Loucy (cell line): ENCODE results near the gene TMCC2.
"Not testable (repeated sequence)": the region's sequence is repeated elsewhere in the genome, so short reads cannot be mapped to it uniquely, and the experiment has no call there.

ENCODE experiments used
- H2AFZ ChIP-seq: fragments of 200-600 bp; sonication (generic); 2 replicates; pipeline ENCODE4 v1.6.0; 2016; ENCODE audit warnings: antibody characterized with exemption, mild to moderate bottlenecking, low read length, moderate library complexity
- H3F3A ChIP-seq: fragments of 200-600 bp; 2 replicates; pipeline ENCODE4 v1.6.0; 2016; ENCODE audit warnings: antibody characterized with exemption, low read depth, mild to moderate bottlenecking
- H3K27me3 ChIP-seq: fragments of 200-600 bp; sonication (generic); 2 replicates; pipeline ENCODE4 v1.6.1; 2014; ENCODE audit warnings: low read length, mild to moderate bottlenecking; ENCODE audit not compliant: insufficient read depth, poor library complexity, severe bottlenecking
- H3K36me3 ChIP-seq: fragments of 200-600 bp; sonication (generic); 2 replicates; pipeline ENCODE4 v1.6.1; 2016; ENCODE audit warnings: low read length; ENCODE audit not compliant: insufficient read depth
- H3K4me1 ChIP-seq: fragments of 200-600 bp; sonication (generic); 2 replicates; pipeline ENCODE4 v1.5.1; 2014; ENCODE audit warnings: low read length, mild to moderate bottlenecking; ENCODE audit not compliant: insufficient read depth, poor library complexity, severe bottlenecking
- H3K4me2 ChIP-seq: fragments of 200-600 bp; sonication (generic); 2 replicates; pipeline ENCODE4 v1.6.0; 2014; ENCODE audit warnings: antibody characterized with exemption, low read length, low read depth, mild to moderate bottlenecking; ENCODE audit not compliant: poor library complexity, severe bottlenecking
- H3K4me3 ChIP-seq: fragments of 200-600 bp; sonication (generic); 2 replicates; pipeline ENCODE4 v1.5.1; 2014; ENCODE audit warnings: low read length, mild to moderate bottlenecking, mixed read lengths; ENCODE audit not compliant: poor library complexity, severe bottlenecking
- H3K79me2 ChIP-seq: fragments of 200-600 bp; sonication (generic); 2 replicates; pipeline ENCODE4 v1.6.1; 2014; ENCODE audit warnings: low read length; ENCODE audit not compliant: insufficient read depth
- H3K9ac ChIP-seq: fragments of 200-600 bp; sonication (generic); 2 replicates; pipeline ENCODE4 v1.6.0; 2014; ENCODE audit warnings: mild to moderate bottlenecking, low read depth, low read length, moderate library complexity; ENCODE audit not compliant: poor library complexity, severe bottlenecking
- H3K9me2 ChIP-seq: fragments of 200-600 bp; sonication (generic); replicated peaks from 2 replicates; pipeline ENCODE4 v1.6.1; 2016; ENCODE audit warnings: low read depth, low read length, mixed read lengths
- H3K9me3 ChIP-seq: fragments of 200-600 bp; sonication (generic); 2 replicates; pipeline ENCODE4 v1.6.1; 2014; ENCODE audit warnings: mild to moderate bottlenecking, antibody characterized with exemption, low read length, low read depth; ENCODE audit not compliant: insufficient read depth
- H4K20me1 ChIP-seq: fragments of 200-600 bp; sonication (generic); 2 replicates; pipeline ENCODE4 v1.6.0; 2014; ENCODE audit warnings: antibody characterized with exemption, low read length, mild to moderate bottlenecking; ENCODE audit not compliant: insufficient read depth, poor library complexity, severe bottlenecking
- CTCF ChIP-seq: fragments of 200-600 bp; sonication (generic); conservative IDR thresholded peaks from 2 replicates; pipeline ENCODE4 v1.5.1; 2014; ENCODE audit warnings: mild to moderate bottlenecking, antibody characterized with exemption, low read length
- EZH2phosphoT487 ChIP-seq: fragments of 200-600 bp; IDR thresholded peaks from 2 replicates; pipeline ENCODE4 v1.6.1; 2018; ENCODE audit warnings: antibody characterized with exemption, mild to moderate bottlenecking, moderate library complexity, borderline replicate concordance

The TMCC2 gene

GRCh38 chr1:205279986-205280385 lies 52.2 kb downstream of the TMCC2 start:
- Histone ChIP-seq H3K4me2 (no peak overlapping the region), H2AFZ (no peak overlapping the region), H3K9ac (no peak overlapping the region), H3K4me3 (no peak overlapping the region), H3K9me3 (no peaks in the 10 kb centered on the region), H4K20me1 (no peaks in the 10 kb centered on the region), H3F3A (no peaks in the 10 kb centered on the region), H3K79me2 (no peaks in the 10 kb centered on the region), H3K9me2 (no peaks in the 10 kb centered on the region), H3K4me1 (peaks cover 15% of the 10 kb centered on the region), H3K27me3 (no peaks in the 10 kb centered on the region), H3K36me3 (no peaks in the 10 kb centered on the region)
- no peak for TF ChIP-seq CTCF
- no peak for TF ChIP-seq EZH2phosphoT487

- not testable (repeated sequence) for H3K36me3 ChIP-seq, H3K4me2 ChIP-seq, H3K27me3 ChIP-seq, H3F3A ChIP-seq, H4K20me1 ChIP-seq, H3K4me3 ChIP-seq, H3K79me2 ChIP-seq, H2AFZ ChIP-seq, H3K9me3 ChIP-seq, H3K9ac ChIP-seq, H3K9me2 ChIP-seq
- peaks cover 21% of the 10 kb centered on the region for H3K4me1 ChIP-seq
Measured at GRCh38 chr1:205280666-205281395, 53.1 kb downstream of the TMCC2 start.

GRCh38 chr1:205283270-205284147 lies 55.8 kb downstream of the TMCC2 start:
- peaks cover 2% of the 10 kb centered on the region; the same call in 1 of the 2 replicates for H3F3A ChIP-seq
- no peak overlapping the region for H2AFZ ChIP-seq
- H3K9me3 ChIP-seq, result no peaks in the 10 kb centered on the region
- H3K4me1 ChIP-seq, result peaks cover 43% of the 10 kb centered on the region
- no peaks in the 10 kb centered on the region for H3K79me2 ChIP-seq
- H4K20me1 ChIP-seq, result no peaks in the 10 kb centered on the region
- no peaks in the 10 kb centered on the region for H3K9me2 ChIP-seq
- no peaks in the 10 kb centered on the region for H3K27me3 ChIP-seq
- H3K36me3 ChIP-seq, result no peaks in the 10 kb centered on the region
- H3K4me3 ChIP-seq, result no peak overlapping the region
- peak overlapping the region; percentile 35 for H3K9ac ChIP-seq
- TF ChIP-seq CTCF, result no peak
- H3K4me2 ChIP-seq, result peak overlapping the region; percentile 87
